HG03280 (cell line): ENCODE measurements around the gene C1QTNF9.
"Not testable (repeated sequence)": the region's sequence is repeated elsewhere in the genome, so short reads cannot be mapped to it uniquely, and the experiment has no call there.

ENCODE experiments used
- ATAC-seq: cut with Tn5 transposase; IDR thresholded peaks from one replicate; pipeline ENCODE4 v1.9.1; 2021; ENCODE audit warnings: mild to moderate bottlenecking, moderate library complexity; ENCODE audit not compliant: unreplicated experiment

Gene C1QTNF9

DNA sequence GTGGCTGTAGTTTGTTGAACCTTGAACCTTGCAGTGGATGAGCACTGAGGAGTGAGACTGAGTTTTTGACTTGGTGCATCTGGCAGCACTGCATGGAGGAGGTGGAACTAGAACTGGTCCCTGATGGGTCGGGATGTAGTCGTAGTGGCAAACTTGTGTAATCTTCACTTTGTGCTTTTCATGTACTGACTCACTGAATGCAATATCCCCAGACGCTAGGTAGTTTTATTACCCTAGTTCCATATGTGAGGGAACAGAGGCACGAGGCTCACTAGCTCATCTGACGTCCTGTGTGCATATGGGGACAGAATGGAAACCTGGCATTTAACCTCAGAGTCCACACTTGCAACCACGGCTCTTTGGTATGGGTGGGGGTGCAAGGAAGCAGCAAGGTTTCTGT, 10.3 kb downstream of the C1QTNF9 start:
- ATAC-seq = not testable (repeated sequence)

DNA sequence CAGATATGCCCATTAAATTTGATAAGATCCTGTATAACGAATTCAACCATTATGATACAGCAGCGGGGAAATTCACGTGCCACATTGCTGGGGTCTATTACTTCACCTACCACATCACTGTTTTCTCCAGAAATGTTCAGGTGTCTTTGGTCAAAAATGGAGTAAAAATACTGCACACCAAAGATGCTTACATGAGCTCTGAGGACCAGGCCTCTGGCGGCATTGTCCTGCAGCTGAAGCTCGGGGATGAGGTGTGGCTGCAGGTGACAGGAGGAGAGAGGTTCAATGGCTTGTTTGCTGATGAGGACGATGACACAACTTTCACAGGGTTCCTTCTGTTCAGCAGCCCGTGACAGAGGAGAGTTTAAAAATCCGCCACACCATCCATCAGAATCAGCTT, 12.0 kb downstream of the C1QTNF9 start:
- not testable (repeated sequence) for ATAC-seq

- not testable (repeated sequence) for ATAC-seq
Measured at GRCh38 chr13:24322470-24322869, 13.1 kb downstream of the C1QTNF9 start.

DNA sequence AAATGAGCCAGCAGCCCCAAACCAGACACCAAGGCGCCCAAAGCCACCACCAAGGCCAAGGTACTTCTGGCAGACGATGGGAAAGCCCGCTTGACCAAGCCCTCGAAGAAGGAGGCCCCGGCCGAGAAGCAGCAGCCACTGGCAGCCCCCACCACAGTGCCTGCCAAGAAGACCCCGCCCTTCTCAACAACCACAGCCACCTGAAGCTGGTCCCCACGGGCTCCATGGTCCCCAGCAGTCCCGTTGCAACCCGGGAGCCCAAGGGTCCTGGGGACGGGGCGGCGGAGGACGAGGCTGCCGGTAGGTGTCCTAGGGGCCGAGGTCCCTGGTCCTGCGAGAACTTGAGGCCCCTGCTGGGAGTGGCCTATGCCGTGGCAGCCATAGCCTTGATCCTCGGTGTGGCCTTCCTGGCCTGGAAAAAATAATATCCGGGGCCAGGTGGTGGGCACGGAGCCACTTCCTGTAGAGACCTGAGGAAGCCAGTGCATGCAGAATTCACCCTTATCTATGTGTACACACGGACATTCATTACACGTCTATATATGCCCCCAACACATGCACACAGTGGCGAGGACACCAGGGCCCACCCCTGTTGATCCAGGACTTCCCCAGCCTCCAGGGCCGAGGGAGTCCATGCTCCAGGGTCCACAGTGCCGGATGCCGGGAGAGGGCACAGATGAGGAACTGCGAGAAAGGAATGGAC, 13.8 kb downstream of the C1QTNF9 start:
- no peak for ATAC-seq

- ATAC-seq = no peak
Measured at GRCh38 chr13:24323739-24324075, 14.3 kb downstream of the C1QTNF9 start.

DNA sequence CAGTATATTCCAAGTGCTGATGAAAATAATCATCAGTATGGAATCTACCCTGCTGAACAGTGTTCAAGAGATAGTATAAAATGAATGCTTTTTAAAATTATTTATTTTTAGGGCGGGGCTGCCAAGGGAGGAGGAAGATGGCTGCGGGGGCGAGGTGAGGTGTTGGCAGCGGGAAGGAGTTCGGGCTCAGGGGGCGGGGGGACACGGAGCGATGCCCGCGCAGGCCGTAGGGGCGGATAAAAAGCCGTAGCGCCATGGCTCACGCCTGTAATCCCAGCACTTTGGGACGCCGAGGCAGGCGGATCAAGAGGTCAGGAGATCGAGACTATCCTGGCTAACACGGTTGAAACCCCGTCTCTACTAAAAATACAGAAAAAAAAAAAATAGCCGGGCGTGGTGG, 18.2 kb downstream of the C1QTNF9 start:
- not testable (repeated sequence) for ATAC-seq

- no peak for ATAC-seq
Measured at GRCh38 chr13:24328145-24328544, 18.8 kb downstream of the C1QTNF9 start.

- ATAC-seq = no peak
Measured at GRCh38 chr13:24338721-24339120, 29.3 kb downstream of the C1QTNF9 start.

GRCh38 chr13:24339937-24340607, 30.7 kb downstream of the C1QTNF9 start:
- no peak for ATAC-seq

DNA sequence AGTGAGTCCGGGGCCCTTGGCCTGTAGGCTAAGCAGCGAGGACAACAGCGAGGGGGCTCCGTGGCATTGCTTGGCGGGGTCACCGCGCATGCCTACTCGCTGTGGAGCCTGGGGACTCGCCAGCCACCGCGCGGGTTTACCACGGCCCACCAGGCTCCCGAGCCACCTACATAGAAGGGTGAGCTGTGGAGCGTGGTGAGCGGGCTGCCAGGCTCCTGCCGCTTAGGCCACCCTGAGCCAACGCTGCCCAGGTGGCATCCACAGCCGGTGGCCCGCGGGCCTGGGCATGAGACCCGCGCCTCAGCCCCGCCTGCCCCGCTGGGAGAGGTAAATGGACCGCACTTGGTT, 31.2 kb downstream of the C1QTNF9 start:
- no peak for ATAC-seq

DNA sequence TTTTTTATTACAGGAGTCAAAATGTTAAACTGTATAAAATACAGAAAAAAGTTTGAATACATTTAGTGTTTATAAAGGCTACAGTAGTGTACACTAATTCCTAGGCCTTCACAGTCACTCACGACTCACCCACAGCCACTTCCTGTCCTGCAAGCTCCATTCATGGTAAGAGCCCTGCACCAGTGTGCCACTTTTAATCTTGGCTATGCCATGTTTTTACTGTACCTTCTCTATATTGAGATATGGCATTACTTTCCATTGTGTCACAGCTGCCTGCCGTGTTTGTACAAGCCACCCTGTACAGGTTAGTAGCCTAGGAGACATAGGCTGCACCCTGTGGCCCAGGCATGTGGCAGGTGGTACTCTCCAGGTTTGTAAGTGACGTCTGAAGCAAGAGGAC, 32.1 kb downstream of the C1QTNF9 start:
- no peak for ATAC-seq

DNA sequence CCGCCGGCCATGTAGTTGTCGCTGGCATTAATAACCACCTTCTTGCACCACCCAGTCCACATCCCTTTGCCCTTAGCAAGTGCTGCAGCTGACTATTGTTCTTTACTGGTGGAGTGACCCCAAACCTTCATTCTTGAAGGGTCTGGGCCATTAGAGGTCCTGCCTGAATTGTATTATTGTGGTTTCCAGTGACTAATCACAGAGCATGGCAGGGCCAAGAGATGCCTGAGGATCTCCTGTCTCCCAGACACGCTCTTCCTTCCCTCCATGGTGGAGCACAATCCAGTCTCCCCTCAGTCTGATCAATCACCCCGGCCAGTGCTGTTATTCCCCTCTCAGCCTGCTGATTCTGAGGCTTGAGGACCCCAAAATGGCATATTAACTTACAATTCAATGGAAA, 39.0 kb downstream of the C1QTNF9 start:
- ATAC-seq = no peak

DNA sequence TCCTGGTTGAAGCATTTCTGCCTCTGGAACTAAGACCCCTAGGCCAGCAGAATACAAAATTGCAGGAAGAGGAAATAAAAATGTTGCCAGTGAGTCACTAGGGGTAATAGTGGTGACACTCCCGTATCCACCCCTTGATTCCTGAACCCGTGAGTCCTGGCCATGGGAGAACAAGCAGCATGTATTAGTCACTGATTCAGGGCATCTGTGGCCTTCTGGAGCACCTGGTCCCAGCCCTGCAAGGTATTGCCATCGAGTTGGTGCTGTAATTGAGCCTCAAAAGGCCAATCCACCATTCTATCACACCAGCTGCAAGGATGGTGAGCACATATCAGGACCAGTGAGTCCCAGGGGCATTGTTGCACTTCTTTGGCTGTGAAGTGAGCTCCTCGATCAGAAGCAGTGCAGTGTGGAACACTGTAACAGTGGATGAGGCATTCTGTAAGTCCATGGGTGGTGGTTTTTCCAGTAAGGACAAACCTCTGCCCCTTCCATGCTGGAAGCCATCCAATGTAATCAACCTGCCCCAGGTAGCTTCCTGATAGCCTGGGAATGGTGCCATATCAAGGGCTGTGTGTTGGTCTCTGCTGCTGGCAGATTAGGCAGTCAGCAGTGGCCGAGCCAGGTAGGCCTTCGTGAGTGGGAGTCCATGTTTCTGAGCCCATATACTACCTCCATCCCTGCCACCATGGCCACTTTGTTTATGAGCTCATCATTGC, 39.6 kb downstream of the C1QTNF9 start:
- ATAC-seq = no peak

DNA sequence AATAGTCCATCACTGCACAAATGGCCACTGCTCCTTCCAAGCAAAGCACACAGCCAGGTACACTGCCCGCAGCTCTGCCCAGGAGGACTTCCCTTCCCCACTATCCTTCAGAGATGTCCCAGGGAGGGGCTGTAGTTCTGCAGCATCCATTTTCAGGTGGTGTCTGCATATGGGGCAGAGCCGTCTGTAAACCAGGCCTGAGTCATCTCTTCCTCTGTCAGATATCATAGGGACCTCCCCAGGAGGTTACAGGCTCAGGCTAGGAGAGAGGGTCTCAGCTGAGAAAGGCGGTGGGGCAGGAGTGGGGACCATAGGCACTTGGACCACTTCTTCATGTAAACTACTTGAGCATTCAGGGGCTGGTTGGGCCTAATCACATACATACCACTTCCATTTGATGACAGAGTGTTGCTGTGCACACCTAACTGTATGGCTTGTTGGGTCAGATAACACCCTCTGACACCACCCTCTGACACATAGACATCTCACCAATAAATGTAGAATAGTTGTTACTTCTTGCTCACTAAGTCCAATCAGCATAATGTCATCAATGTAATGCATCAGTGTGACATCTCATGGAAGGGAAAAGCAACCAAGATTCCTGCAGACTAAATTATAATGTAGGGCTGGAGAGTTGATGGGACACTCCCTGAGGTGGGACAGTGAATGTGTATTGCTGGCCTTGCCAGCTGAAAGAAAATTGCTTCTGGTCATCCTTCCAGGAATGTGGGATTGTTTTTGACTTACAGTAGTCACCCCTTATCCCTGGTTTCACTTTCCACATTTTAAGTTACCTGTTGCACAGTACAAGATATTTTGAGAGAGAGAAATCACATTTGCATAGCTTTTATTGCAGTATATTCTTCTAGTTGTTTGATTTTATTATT, 40.6 kb downstream of the C1QTNF9 start:
- ATAC-seq = not testable (repeated sequence)

- ATAC-seq = no peak
Measured at GRCh38 chr13:24351423-24351822, 42.0 kb downstream of the C1QTNF9 start.

- no peak for ATAC-seq
Measured at GRCh38 chr13:24353736-24354135, 44.4 kb downstream of the C1QTNF9 start.

GRCh38 chr13:24355103-24355502, 45.7 kb downstream of the C1QTNF9 start:
- no peak for ATAC-seq

DNA sequence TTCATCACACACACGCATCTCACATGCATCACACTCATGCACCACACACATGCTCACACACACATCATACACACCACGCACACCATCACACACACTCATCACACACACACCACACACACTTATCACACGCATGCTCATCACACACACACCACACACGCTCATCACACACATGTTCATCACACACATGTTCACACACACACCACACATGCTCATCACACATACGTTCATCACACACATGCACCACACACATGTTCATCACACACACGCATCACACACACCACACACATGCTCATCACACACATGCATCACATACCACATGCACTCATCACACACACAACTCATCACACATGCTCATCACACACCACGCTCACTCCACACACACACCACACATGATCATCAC, 46.9 kb downstream of the C1QTNF9 start:
- ATAC-seq = no peak

GRCh38 chr13:24356837-24357236, 47.5 kb downstream of the C1QTNF9 start:
- no peak for ATAC-seq

DNA sequence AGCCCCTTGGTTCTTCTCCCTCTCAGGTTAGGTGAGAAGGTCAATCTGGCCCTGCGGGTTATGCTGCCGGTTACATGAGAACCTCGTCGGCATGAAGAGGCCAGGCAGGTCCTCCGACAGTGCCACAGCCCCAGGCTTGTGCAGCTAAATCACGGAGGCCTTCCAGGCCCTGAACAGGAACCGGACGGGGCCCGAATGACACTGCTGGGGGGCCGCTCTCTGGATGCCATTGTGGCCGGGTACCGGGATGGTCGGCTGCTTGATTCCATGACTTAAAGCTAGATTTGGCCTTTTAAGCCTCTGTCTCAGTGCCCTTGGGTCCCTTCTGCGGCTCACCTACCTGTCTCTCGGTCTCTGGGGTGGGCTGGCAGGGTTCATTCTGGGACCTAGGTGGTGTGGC, 48.4 kb downstream of the C1QTNF9 start:
- no peak for ATAC-seq

GRCh38 chr13:24358836-24359235, 49.5 kb downstream of the C1QTNF9 start:
- ATAC-seq = not testable (repeated sequence)
